ENCODE results near the gene DOK7. TPM values are rescaled to one million over a fixed set of nuclear protein-coding genes. Genes with fewer than 3 reads are reported as not detected.

The DOK7 gene
- polyA plus RNA-seq, 1 donor (not counting 4 experiments of a cell fraction or from before 2014, with no cell fraction given) = 0.13 TPM

DNA sequence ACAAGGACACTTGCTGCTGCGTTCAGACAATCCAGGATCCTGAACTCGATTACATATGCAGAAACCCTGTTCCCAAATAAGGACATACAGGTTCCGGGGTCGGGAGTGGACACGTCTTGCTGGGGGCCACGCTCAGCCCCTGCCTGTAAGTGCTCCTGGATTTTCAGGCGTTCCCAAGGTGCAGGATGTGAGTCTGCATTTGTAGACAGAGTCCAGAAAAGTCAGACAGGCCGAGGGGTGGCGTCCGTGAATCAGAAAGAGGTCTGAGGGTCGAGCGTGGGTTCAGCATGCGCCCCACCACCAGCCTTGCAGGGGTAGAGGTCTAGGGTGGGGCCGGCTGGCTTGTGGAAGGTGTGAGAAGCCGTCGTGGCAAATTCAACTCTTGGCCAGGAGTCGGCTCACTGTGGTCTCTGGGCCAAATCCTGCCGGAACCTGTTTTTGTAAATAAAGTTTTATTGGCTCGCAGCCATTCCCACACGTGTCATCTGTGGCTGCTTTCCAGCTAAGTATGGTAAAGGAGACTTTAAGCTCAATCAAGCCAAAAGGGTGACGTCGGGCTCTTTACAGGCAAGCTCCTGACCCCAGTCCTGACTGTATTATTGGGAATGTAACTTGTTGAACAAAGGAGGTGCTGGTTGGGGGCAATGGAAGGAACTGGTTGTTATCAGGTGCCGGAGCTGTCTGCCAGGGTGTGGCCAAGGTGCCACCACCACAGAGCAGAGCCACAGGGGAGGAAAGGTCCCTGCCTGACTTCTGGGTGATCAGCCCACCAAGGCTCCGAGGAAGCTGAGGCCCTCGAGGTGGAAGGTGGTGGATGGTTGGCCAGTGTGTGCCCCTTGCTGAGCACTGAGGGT lies 7.4 kb downstream of the DOK7 start:
- FAIRE-seq (no peak), DNase-seq (ENCODE audit: low read depth, low spot score) (no peak)
- Histone ChIP-seq H3K27me3 (ENCODE audit: control insufficient read depth, extremely low read depth, insufficient read depth, low read length) (peaks cover 77% of the 10 kb centered on the region), H3K9ac (ENCODE audit: control insufficient read depth, extremely low read depth, insufficient read depth, low read length) (no peak overlapping the region), H3K9me1 (ENCODE audit: control insufficient read depth, extremely low read depth, insufficient read depth, low read length) (no peaks in the 10 kb centered on the region), H3K27ac (ENCODE audit: control insufficient read depth, insufficient read depth, low read length) (no peak overlapping the region), H3K4me3 (ENCODE audit: control insufficient read depth in 2 of 3, extremely low read depth in 1 of 3, insufficient read depth in 2 of 3, low read depth in 1 of 3, low read length in 3 of 3) (no peak overlapping the region), H3K9me3 (ENCODE audit: control insufficient read depth, low read depth, low read length) (no peaks in the 10 kb centered on the region), H4K20me1 (ENCODE audit: control insufficient read depth, extremely low read depth, insufficient read depth, low read length) (no peaks in the 10 kb centered on the region), H2AFZ (ENCODE audit: control insufficient read depth, low read length) (no peak overlapping the region), H3K79me2 (ENCODE audit: control insufficient read depth, insufficient read depth, low read length) (no peaks in the 10 kb centered on the region), H3K36me3 (ENCODE audit: control insufficient read depth in 2 of 2, extremely low read depth in 1 of 2, insufficient read depth in 2 of 2, low read length in 2 of 2) (no peaks in the 10 kb centered on the region), H3K4me2 (ENCODE audit: control insufficient read depth, extremely low read depth, insufficient read depth, low read depth, low read length) (peak overlapping the region; percentile 9), H3K4me1 (ENCODE audit: control insufficient read depth, extremely low read depth, insufficient read depth, low read length) (peaks cover 7% of the 10 kb centered on the region)
- no peak for TF ChIP-seq EZH2 (IDR thresholded peaks at IDR 0.05; ENCODE audit: low read length)
- TF ChIP-seq, protein P1, sequence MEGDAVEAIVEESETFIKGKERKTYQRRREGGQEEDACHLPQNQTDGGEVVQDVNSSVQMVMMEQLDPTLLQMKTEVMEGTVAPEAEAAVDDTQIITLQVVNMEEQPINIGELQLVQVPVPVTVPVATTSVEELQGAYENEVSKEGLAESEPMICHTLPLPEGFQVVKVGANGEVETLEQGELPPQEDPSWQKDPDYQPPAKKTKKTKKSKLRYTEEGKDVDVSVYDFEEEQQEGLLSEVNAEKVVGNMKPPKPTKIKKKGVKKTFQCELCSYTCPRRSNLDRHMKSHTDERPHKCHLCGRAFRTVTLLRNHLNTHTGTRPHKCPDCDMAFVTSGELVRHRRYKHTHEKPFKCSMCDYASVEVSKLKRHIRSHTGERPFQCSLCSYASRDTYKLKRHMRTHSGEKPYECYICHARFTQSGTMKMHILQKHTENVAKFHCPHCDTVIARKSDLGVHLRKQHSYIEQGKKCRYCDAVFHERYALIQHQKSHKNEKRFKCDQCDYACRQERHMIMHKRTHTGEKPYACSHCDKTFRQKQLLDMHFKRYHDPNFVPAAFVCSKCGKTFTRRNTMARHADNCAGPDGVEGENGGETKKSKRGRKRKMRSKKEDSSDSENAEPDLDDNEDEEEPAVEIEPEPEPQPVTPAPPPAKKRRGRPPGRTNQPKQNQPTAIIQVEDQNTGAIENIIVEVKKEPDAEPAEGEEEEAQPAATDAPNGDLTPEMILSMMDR (optimal IDR thresholded peaks at IDR 0.05 in 1 of 3, IDR thresholded peaks at IDR 0.05 in 1 of 3, conservative IDR thresholded peaks at IDR 0.05 in 1 of 3; ENCODE audit: extremely low read depth in 1 of 3, insufficient read depth in 2 of 3, low read length in 3 of 3) = no peak
- dilution Hi-C loops (cut with MboI; ENCODE audit: extremely low pct_ligation_motif_present, low sequenced_read_pairs) = no loop called here

DNA sequence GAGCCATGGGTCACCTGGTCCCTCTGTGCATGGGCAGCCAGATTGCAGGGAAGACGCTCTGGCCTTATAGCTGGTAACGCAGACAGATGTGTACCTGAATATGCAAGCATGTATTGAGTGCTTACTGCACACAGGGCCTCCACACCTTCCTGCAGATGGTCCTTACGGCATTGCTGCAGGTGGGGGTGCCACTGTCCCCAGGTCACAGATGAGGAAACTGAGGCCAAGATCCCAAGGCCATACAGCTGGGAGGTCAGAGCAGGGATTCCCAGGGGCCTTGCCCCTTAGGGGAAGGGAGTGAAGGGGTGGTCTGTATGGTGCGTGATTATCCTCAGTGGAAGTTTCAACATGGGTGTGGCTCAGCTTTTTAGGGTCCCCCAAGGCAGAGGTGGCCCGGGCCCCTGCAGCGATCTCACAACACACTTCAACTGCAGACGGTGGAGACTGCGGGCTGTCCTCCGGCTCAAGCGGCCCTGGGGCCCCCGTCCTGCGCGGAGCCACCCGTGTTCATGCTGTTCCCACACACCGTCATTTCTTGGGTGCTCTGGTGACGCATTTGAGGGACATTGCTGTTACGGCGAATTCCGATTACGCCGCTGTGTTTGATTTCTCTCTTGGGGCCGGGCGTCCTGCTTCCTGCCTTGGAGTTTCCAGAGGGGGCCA lies 8.1 kb downstream of the DOK7 start:
- no peaks in the 10 kb centered on the region for H3K36me3 ChIP-seq (ENCODE audit: control insufficient read depth in 2 of 2, extremely low read depth in 1 of 2, insufficient read depth in 2 of 2, low read length in 2 of 2)

More for the DNA sequence above, 8.1 kb downstream of the DOK7 start:
- Histone ChIP-seq H3K9ac (ENCODE audit: control insufficient read depth, extremely low read depth, insufficient read depth, low read length) (no peak overlapping the region), H3K4me3 (ENCODE audit: control insufficient read depth in 2 of 3, extremely low read depth in 1 of 3, insufficient read depth in 2 of 3, low read depth in 1 of 3, low read length in 3 of 3) (no peak overlapping the region), H2AFZ (ENCODE audit: control insufficient read depth, low read length) (no peak overlapping the region), H4K20me1 (ENCODE audit: control insufficient read depth, extremely low read depth, insufficient read depth, low read length) (no peaks in the 10 kb centered on the region), H3K4me1 (ENCODE audit: control insufficient read depth, extremely low read depth, insufficient read depth, low read length) (peaks cover 7% of the 10 kb centered on the region), H3K27ac (ENCODE audit: control insufficient read depth, insufficient read depth, low read length) (no peak overlapping the region), H3K79me2 (ENCODE audit: control insufficient read depth, insufficient read depth, low read length) (no peaks in the 10 kb centered on the region), H3K27me3 (ENCODE audit: control insufficient read depth, extremely low read depth, insufficient read depth, low read length) (peaks cover 74% of the 10 kb centered on the region), H3K9me1 (ENCODE audit: control insufficient read depth, extremely low read depth, insufficient read depth, low read length) (no peaks in the 10 kb centered on the region), H3K9me3 (ENCODE audit: control insufficient read depth, low read depth, low read length) (no peaks in the 10 kb centered on the region), H3K4me2 (ENCODE audit: control insufficient read depth, extremely low read depth, insufficient read depth, low read depth, low read length) (no peak overlapping the region)
- FAIRE-seq = no peak
- no peak for DNase-seq (ENCODE audit: low read depth, low spot score)
- dilution Hi-C loops (cut with MboI; ENCODE audit: extremely low pct_ligation_motif_present, low sequenced_read_pairs) = no loop called here
- TF ChIP-seq, protein P1 (optimal IDR thresholded peaks at IDR 0.05 in 1 of 3, IDR thresholded peaks at IDR 0.05 in 1 of 3, conservative IDR thresholded peaks at IDR 0.05 in 1 of 3; ENCODE audit: extremely low read depth in 1 of 3, insufficient read depth in 2 of 3, low read length in 3 of 3) = no peak
- TF ChIP-seq EZH2 (IDR thresholded peaks at IDR 0.05; ENCODE audit: low read length) = no peak
